ENCODE measurements around the gene SPAG17.

DNA sequence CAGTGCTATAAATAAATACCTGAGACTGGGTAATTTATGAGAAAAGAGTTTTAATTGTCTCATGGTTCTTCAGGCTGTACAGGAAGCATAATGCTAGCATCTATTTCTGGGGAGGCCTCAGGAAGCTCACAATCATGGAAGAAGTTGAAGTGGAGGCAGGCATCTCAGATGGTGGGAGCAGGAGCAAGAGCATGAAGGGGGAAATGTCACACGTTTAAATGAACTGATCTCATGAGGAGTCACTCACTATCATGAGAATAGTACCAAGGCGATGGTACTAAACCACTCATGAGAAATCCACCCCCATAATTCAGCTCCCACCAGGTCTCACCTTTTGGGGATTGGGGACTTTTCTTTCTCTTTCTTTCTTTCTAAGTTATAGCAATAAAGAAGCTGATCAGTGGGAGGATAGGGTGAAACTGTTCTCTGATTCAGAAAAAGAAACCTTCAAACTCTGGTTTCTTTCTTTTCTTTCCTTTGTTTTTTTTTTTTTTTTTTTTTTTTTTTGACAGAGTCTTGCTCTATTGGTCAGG is 17.1 kb upstream of the SPAG17 start:
- TF ChIP-seq EZH2phosphoT487 (IDR thresholded peaks at IDR 0.05; ENCODE audit: borderline replicate concordance, low read depth, low read length): no peak
- TF ChIP-seq, protein P1, sequence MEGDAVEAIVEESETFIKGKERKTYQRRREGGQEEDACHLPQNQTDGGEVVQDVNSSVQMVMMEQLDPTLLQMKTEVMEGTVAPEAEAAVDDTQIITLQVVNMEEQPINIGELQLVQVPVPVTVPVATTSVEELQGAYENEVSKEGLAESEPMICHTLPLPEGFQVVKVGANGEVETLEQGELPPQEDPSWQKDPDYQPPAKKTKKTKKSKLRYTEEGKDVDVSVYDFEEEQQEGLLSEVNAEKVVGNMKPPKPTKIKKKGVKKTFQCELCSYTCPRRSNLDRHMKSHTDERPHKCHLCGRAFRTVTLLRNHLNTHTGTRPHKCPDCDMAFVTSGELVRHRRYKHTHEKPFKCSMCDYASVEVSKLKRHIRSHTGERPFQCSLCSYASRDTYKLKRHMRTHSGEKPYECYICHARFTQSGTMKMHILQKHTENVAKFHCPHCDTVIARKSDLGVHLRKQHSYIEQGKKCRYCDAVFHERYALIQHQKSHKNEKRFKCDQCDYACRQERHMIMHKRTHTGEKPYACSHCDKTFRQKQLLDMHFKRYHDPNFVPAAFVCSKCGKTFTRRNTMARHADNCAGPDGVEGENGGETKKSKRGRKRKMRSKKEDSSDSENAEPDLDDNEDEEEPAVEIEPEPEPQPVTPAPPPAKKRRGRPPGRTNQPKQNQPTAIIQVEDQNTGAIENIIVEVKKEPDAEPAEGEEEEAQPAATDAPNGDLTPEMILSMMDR (conservative IDR thresholded peaks at IDR 0.05; ENCODE audit: low read length): no peak

Measured in OCI-LY7 (cell line).